Omental fat pad (tissue), 4 donors: ENCODE results near the gene PDE8B. TPM values are rescaled to one million over a fixed set of nuclear protein-coding genes. Genes with fewer than 3 reads are reported as not detected.
"Not testable (repeated sequence)": the region's sequence is repeated elsewhere in the genome, so short reads cannot be mapped to it uniquely, and the experiment has no call there.

Experiments used
- ATAC-seq: fragments of 150-250 bp; one replicate; pipeline ENCODE4 v1.9.1; 2016; ENCODE audit warnings: mild to moderate bottlenecking, moderate library complexity; ENCODE audit not compliant: low FRiP score
- DNase-seq: peaks from one replicate; pipeline ENCODE4 v3.0.0-alpha.2; 2019; ENCODE audit warnings: low spot score
- total RNA-seq, 4 donors: library from RNA; depleted of rRNA; stranded (reverse); fragments of >200 nt; gene quantifications; one replicate each; pipeline ENCODE4 v1.1.0, GENCODE V29; 2016
- TF ChIP-seq, protein P1 (sequence below), 3 donors: fragments of 450-650 bp; IDR thresholded peaks; one replicate each; pipeline ENCODE4 v1.5.1; 2016 to 2017; ENCODE audit warnings: antibody characterized with exemption in 3 of 3, mild to moderate bottlenecking in 3 of 3, moderate library complexity in 2 of 3

The PDE8B gene
- total RNA-seq, 4 donors from 2014 or later = 20.5 to 53.1 (median 36.9) TPM

DNA sequence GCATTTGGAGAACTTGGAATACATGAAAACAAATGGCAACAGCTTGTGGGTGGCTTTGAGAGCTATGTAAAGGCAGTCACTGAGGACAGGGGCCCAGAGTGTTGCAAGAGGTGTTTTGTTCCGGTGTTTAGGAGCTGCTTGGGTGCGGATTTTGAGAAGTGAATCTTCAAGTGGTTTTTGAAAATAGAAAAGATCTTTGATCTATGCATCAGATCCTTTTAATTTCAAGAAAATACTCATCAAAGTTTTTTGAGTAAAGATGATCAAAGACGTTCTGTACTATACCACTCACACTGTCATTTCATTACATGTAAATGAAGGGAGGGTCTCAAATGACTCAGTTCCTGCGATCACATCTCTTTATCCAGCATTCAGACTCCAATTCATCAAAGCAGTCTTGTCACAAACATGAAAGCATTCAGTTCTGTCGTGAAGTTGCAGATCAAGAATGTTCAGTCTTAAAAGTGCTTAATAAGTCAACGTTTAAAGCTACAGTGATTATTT is 169.1 kb downstream of the PDE8B start:
- TF ChIP-seq, protein P1, sequence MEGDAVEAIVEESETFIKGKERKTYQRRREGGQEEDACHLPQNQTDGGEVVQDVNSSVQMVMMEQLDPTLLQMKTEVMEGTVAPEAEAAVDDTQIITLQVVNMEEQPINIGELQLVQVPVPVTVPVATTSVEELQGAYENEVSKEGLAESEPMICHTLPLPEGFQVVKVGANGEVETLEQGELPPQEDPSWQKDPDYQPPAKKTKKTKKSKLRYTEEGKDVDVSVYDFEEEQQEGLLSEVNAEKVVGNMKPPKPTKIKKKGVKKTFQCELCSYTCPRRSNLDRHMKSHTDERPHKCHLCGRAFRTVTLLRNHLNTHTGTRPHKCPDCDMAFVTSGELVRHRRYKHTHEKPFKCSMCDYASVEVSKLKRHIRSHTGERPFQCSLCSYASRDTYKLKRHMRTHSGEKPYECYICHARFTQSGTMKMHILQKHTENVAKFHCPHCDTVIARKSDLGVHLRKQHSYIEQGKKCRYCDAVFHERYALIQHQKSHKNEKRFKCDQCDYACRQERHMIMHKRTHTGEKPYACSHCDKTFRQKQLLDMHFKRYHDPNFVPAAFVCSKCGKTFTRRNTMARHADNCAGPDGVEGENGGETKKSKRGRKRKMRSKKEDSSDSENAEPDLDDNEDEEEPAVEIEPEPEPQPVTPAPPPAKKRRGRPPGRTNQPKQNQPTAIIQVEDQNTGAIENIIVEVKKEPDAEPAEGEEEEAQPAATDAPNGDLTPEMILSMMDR (IDR thresholded peaks at IDR 0.05) = no peak
- DNase-seq (no peak), ATAC-seq (no peak)

GRCh38 chr5:77380636-77381035 is 170.2 kb downstream of the PDE8B start:
- TF ChIP-seq, protein P1 (IDR thresholded peaks at IDR 0.05) = no peak
- no peak for ATAC-seq
- no peak for DNase-seq

DNA sequence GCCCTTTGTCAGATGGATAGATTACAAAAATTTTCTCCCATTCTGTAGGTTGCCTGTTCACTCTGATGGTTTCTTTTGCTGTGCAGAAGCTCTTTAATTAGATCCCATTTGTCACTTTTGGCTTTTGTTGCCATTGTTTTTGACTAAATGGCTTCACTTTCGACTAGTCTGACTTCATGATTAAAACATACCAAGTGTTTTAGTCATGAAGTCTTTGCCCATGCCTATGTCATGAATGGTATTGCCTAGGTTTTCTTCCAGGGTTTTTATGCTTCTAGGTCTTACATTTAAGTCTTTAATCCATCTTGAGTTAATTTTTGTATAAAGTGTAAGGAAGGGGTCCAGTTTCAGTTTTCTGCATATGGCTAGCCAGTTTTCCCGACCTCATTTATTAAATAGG is 172.9 kb downstream of the PDE8B start:
- not testable (repeated sequence) for DNase-seq, ATAC-seq

DNA sequence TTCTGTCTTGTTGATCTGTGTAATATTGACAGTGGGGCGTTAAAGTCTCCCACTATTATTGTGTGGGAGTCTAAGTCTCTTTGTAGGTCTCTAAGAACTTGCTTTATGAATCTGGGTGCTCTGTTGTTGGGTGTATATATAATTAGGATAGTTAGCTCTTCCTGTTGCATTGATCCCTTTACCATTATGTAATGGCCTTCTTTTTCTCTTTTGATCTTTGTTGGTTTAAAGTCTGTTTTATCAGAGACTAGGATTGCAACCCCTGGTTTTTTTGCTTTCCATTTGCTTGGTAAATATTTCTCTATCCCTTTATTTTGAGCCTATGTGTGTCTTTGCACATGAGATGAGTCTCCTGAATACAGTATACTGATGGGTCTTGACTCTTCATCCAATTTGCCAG is 175.9 kb downstream of the PDE8B start:
- ATAC-seq, DNase-seq: not testable (repeated sequence)

GRCh38 chr5:77389746-77390145 is 179.3 kb downstream of the PDE8B start:
- DNase-seq (no peak), ATAC-seq (no peak)
- TF ChIP-seq, protein P1 (IDR thresholded peaks at IDR 0.05) = no peak

- TF ChIP-seq, protein P1 (IDR thresholded peaks at IDR 0.05) = no peak
- ATAC-seq (no peak), DNase-seq (no peak)
Observed at GRCh38 chr5:77390221-77390620, 179.7 kb downstream of the PDE8B start.

DNA sequence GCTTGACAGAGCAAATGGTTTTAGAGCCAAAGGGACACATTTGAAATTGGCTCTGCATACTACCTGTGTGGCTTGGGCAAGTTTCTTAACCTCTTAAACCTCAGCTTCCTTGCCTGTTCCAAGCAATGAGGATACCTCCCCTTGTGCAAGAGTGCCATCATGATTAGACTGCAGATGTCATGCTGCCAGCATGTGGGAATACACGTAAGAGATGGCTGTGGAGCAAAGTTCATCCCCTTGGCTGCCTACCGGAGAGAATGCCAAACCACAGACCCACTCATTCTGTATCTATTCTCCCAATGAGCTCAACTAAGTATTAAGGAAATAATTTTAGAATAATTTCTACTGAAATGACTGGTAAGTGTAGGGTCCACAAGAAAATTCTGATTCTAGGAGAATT is 180.3 kb downstream of the PDE8B start:
- ATAC-seq (no peak), DNase-seq (no peak)
- TF ChIP-seq, protein P1 (IDR thresholded peaks at IDR 0.05) = no peak

- DNase-seq = no peak
- ATAC-seq = no peak
- TF ChIP-seq, protein P1 (IDR thresholded peaks at IDR 0.05) = no peak
Observed at GRCh38 chr5:77391240-77391765, 180.8 kb downstream of the PDE8B start.
